Neuronal stem cell (in vitro differentiated cells): ENCODE data around the gene OR9Q1. TPM values are rescaled to one million over a fixed set of nuclear protein-coding genes. Genes with fewer than 3 reads are reported as not detected.
A peak's percentile ranks its signal among the peaks of the same experiment; 100 is the strongest.

ENCODE experiments used
- DNase-seq: peaks from one replicate; pipeline ENCODE4 v3.0.0-alpha.2; 2013; ENCODE audit warnings: low spot score
- H2AFZ ChIP-seq: one replicate; pipeline ENCODE4 v1.6.1; 2013; ENCODE audit warnings: mild to moderate bottlenecking, low read length, inconsistent platforms
- H2AK5ac ChIP-seq: 2 replicates; pipeline ENCODE4 v1.6.1; 2013; ENCODE audit warnings: low read depth, mild to moderate bottlenecking, inconsistent platforms, low read length, moderate library complexity, mixed read lengths
- H2BK120ac ChIP-seq: 2 replicates; pipeline ENCODE4 v1.6.1; 2013; ENCODE audit warnings: low read depth, mild to moderate bottlenecking, inconsistent platforms, low read length, moderate library complexity, mixed read lengths
- H2BK12ac ChIP-seq: one replicate; pipeline ENCODE4 v1.6.1; 2013; ENCODE audit warnings: low read length, inconsistent platforms
- H2BK15ac ChIP-seq: 2 replicates; pipeline ENCODE4 v1.6.1; 2013; ENCODE audit warnings: mild to moderate bottlenecking, low read length, inconsistent platforms, mixed read lengths
- H2BK5ac ChIP-seq: one replicate; pipeline ENCODE4 v1.6.1; 2013; ENCODE audit warnings: inconsistent platforms, mild to moderate bottlenecking, low read length, moderate library complexity
- H3K14ac ChIP-seq: one replicate; pipeline ENCODE4 v1.6.1; 2013; ENCODE audit warnings: low read length, inconsistent platforms
- H3K18ac ChIP-seq: 2 replicates; pipeline ENCODE4 v1.6.1; 2013; ENCODE audit warnings: low read length, inconsistent platforms
- H3K23ac ChIP-seq: 2 replicates; pipeline ENCODE4 v1.6.1; 2013; ENCODE audit warnings: low read depth, mild to moderate bottlenecking, mixed read lengths, low read length, inconsistent platforms; ENCODE audit not compliant: poor library complexity
- H3K27ac ChIP-seq: replicated peaks from 3 replicates; pipeline ENCODE4 v1.5.1; 2013; ENCODE audit warnings: low read length, inconsistent platforms
- H3K27me3 ChIP-seq, 3 experiments: 2 replicates each; pipeline ENCODE4 v1.6.1; 2013; ENCODE audit warnings: low read length in 3 of 3, mild to moderate bottlenecking in 2 of 3, inconsistent platforms in 1 of 3, low read depth in 1 of 3, mixed read lengths in 1 of 3, moderate library complexity in 1 of 3; ENCODE audit not compliant: control insufficient read depth in 3 of 3, insufficient read depth in 3 of 3
- H3K36me3 ChIP-seq, 2 donors: replicated peaks in 1 of 2; 2 replicates each; pipeline ENCODE4 v1.6.1; 2013; ENCODE audit warnings: low read length in 2 of 2; ENCODE audit not compliant: control insufficient read depth in 2 of 2, insufficient read depth in 2 of 2
- H3K4ac ChIP-seq: 2 replicates; pipeline ENCODE4 v1.6.1; 2013; ENCODE audit warnings: inconsistent platforms, mild to moderate bottlenecking, low read length, moderate library complexity
- H3K4me1 ChIP-seq, 2 donors: 1 replicate in 1 of 2; 2 replicates in 1 of 2; pipeline ENCODE4 v1.6.1; 2013; ENCODE audit warnings: low read length in 2 of 2, low read depth in 1 of 2; ENCODE audit not compliant: control insufficient read depth in 2 of 2, insufficient read depth in 1 of 2
- H3K4me2 ChIP-seq: one replicate; pipeline ENCODE4 v1.6.1; 2013; ENCODE audit warnings: mild to moderate bottlenecking, low read length, inconsistent platforms; ENCODE audit not compliant: insufficient read depth, poor library complexity, severe bottlenecking
- H3K4me3 ChIP-seq, 2 donors: 2 replicates each; pipeline ENCODE4 v1.5.1; 2013; ENCODE audit warnings: low read length in 2 of 2, mild to moderate bottlenecking in 2 of 2, inconsistent platforms in 1 of 2, moderate library complexity in 1 of 2
- H3K79me1 ChIP-seq: one replicate; pipeline ENCODE4 v1.6.1; 2013; ENCODE audit warnings: low read depth, mild to moderate bottlenecking, inconsistent platforms, low read length, moderate library complexity
- H3K9ac ChIP-seq: one replicate; pipeline ENCODE4 v1.6.1; 2013; ENCODE audit warnings: mild to moderate bottlenecking, low read depth, low read length, inconsistent platforms; ENCODE audit not compliant: poor library complexity
- H3K9me3 ChIP-seq, 2 donors: replicated peaks in 1 of 2; 2 replicates each; pipeline versions ENCODE3 to v1.6.1; 2013; ENCODE audit warnings: low read length in 2 of 2, mild to moderate bottlenecking in 2 of 2, inconsistent platforms in 1 of 2, low read depth in 1 of 2, mixed read lengths in 1 of 2, moderate library complexity in 1 of 2; ENCODE audit not compliant: control insufficient read depth in 2 of 2, insufficient read depth in 1 of 2
- H4K8ac ChIP-seq: one replicate; pipeline ENCODE4 v1.6.1; 2013; ENCODE audit warnings: low read depth, mild to moderate bottlenecking, inconsistent platforms, low read length, moderate library complexity
- H4K91ac ChIP-seq: one replicate; pipeline ENCODE4 v1.6.1; 2013; ENCODE audit warnings: low read length, low read depth, mild to moderate bottlenecking, inconsistent platforms; ENCODE audit not compliant: poor library complexity
- WGBS, 2 donors: extraction: QIAGEN DNeasy Blood & Tissue Kit; methylation state at CpG; one replicate each; pipeline ENCODE4 v1.1.7; 2013; ENCODE audit warnings: missing lambda C conversion rate in 2 of 2, mixed read lengths in 1 of 2; ENCODE audit not compliant: insufficient read length in 2 of 2, insufficient replicate concordance in 1 of 2; ENCODE audit errors: extremely low coverage in 2 of 2; 5-methylcytosine and 5-hydroxymethylcytosine counted together
- polyA plus RNA-seq, 2 experiments: library from polyadenylated mRNA; stranded (reverse); fragments of 200-250 nt; gene quantifications; one replicate each; pipeline ENCODE4 v1.2.3, GENCODE V29; 2013

Gene OR9Q1, protein sequence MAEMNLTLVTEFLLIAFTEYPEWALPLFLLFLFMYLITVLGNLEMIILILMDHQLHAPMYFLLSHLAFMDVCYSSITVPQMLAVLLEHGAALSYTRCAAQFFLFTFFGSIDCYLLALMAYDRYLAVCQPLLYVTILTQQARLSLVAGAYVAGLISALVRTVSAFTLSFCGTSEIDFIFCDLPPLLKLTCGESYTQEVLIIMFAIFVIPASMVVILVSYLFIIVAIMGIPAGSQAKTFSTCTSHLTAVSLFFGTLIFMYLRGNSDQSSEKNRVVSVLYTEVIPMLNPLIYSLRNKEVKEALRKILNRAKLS
- not detected for polyA plus RNA-seq (2013, experiment 1 of 2)
- not detected for polyA plus RNA-seq (2013, experiment 2 of 2)

GRCh38 chr11:58023435-58023931, at the start of gene OR9Q1:
Gene OR9Q1, plus strand, starts transcription at chr11:58023881. Its CDS starts 155,564 bp downstream, at chr11:58179445.
- Histone ChIP-seq H3K4ac (no peak within 1 kb of the TSS), H2BK120ac (no peak within 1 kb of the TSS), H3K9ac (no peak within 1 kb of the TSS), H4K91ac (no peak within 1 kb of the TSS), H2AK5ac (no peak within 1 kb of the TSS), H3K4me3 (no peak within 1 kb of the TSS), H3K14ac (no peak within 1 kb of the TSS), H3K27me3 (no peaks in the 10 kb centered on the region), H4K8ac (no peak within 1 kb of the TSS), H2BK12ac (no peak within 1 kb of the TSS), H3K36me3 (no peaks in the 10 kb centered on the region), H2BK5ac (no peak within 1 kb of the TSS), H3K79me1 (no peaks in the 10 kb centered on the region), H2AFZ (peak within 1 kb of the TSS; percentile 4), H3K4me1 (no peaks in the 10 kb centered on the region), H2BK15ac (no peak within 1 kb of the TSS), H3K9me3 (no peaks in the 10 kb centered on the region), H3K4me2 (no peak within 1 kb of the TSS), H3K23ac (no peak within 1 kb of the TSS), H3K18ac (no peak within 1 kb of the TSS), H3K27ac (no peak within 1 kb of the TSS)
- no peak for DNase-seq
- no CpG with 5 or more reads among the region's 5 CpGs for WGBS, 2 donors

GRCh38 chr11:57974132-57974531, 49.5 kb upstream of the OR9Q1 start:
- Histone ChIP-seq H2BK15ac (no peak overlapping the region), H3K4me1 (peaks cover 0 to 5% of the 10 kb centered on the region in 2 donors), H3K9me3 (no peaks in the 10 kb centered on the region), H3K79me1 (no peaks in the 10 kb centered on the region), H3K18ac (no peak overlapping the region), H3K4me3 (no peak overlapping the region), H2BK120ac (no peak overlapping the region), H2BK5ac (no peak overlapping the region), H3K36me3 (no peaks in the 10 kb centered on the region), H3K23ac (no peak overlapping the region), H4K8ac (no peak overlapping the region), H3K27me3 (no peaks in the 10 kb centered on the region), H2BK12ac (no peak overlapping the region), H4K91ac (no peak overlapping the region), H3K9ac (no peak overlapping the region), H2AFZ (no peak overlapping the region), H3K4me2 (no peak overlapping the region), H3K27ac (no peak overlapping the region), H3K4ac (no peak overlapping the region), H2AK5ac (no peak overlapping the region), H3K14ac (no peak overlapping the region)
- WGBS, 2 donors = no CpG with 5 or more reads among the region's 1 CpG
- no peak for DNase-seq

DNA sequence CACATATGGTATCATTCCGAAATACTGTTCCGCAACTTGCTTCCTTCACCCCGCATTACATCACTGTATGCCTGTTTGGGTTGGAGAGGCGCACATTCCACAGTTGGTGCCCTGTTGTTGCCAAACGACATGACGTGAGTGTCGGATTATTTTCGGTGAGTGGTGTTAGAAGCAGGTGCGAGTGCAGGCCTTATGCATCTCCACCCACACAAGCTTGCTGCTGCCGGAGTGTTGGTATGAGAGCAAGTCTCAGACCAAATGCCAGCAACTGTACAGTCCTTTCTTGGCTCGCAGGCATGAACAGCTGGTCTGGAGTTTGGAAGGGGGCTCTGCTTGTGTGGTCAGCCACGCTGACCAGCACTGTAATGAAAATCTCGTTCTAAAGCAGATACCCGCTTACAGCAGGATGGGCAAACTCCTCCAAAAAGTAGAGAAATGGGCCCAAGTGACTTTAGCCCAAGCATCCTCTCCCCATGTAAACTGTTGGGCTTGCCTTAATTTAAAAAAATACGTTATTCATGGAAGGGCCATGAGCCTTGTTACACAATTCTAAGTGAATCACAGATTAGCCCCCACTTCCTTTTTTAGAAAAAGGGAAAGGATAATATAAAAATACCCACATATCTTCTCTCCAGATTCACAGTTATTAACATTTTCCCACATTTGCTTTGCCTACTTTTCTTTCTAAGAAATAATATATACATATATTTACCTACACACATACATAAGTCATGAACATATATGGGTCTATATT, 48.7 kb upstream of the OR9Q1 start:
- Histone ChIP-seq H3K36me3 (no peaks in the 10 kb centered on the region), H3K79me1 (no peaks in the 10 kb centered on the region), H4K8ac (no peak overlapping the region), H2BK15ac (no peak overlapping the region), H3K23ac (no peak overlapping the region), H3K27me3 (no peaks in the 10 kb centered on the region), H3K14ac (no peak overlapping the region), H2BK120ac (no peak overlapping the region), H4K91ac (no peak overlapping the region), H2BK12ac (no peak overlapping the region), H3K9me3 (no peaks in the 10 kb centered on the region), H3K4ac (no peak overlapping the region), H2BK5ac (no peak overlapping the region), H3K4me2 (no peak overlapping the region), H3K4me1 (peaks cover 0 to 5% of the 10 kb centered on the region in 2 donors), H3K9ac (no peak overlapping the region), H3K4me3 (no peak overlapping the region), H3K18ac (peak overlapping the region; percentile 30), H3K27ac (no peak overlapping the region), H2AK5ac (no peak overlapping the region), H2AFZ (no peak overlapping the region)
- WGBS, 2 donors = no CpG with 5 or more reads among the region's 15 CpGs
- no peak for DNase-seq

DNA sequence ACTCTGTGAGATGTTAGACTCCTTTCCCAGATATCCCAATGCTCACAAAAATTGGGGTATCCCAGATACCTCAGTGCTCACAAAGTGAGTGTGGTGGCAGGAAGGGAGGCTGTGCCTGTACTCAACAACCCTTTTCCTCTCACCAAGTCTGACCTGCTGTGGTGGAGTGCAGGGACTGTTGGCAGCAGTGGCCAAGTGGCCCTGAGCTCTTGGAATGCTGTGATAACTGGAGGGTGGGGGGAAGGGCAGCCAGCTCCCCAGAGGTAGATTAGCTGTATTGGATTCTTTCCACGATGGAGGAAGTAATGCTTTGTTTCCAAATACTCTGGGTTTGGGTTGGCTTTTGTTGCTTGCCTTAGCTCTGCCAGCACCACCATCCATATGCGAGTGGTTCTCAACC, 46.0 kb upstream of the OR9Q1 start:
- Histone ChIP-seq H3K4ac (no peak overlapping the region), H3K79me1 (no peaks in the 10 kb centered on the region), H3K9ac (no peak overlapping the region), H3K14ac (no peak overlapping the region), H4K8ac (no peak overlapping the region), H3K9me3 (no peaks in the 10 kb centered on the region), H3K27me3 (no peaks in the 10 kb centered on the region), H2BK5ac (no peak overlapping the region), H2BK12ac (no peak overlapping the region), H2BK15ac (no peak overlapping the region), H4K91ac (no peak overlapping the region), H3K27ac (no peak overlapping the region), H3K4me1 (peaks cover 0 to 5% of the 10 kb centered on the region in 2 donors), H2BK120ac (no peak overlapping the region), H3K23ac (no peak overlapping the region), H3K4me2 (no peak overlapping the region), H2AK5ac (no peak overlapping the region), H3K18ac (no peak overlapping the region), H3K36me3 (no peaks in the 10 kb centered on the region), H3K4me3 (no peak overlapping the region), H2AFZ (no peak overlapping the region)
- DNase-seq = no peak
- no CpG with 5 or more reads among the region's 2 CpGs for WGBS, 2 donors
